Adipose tissue (tissue), 3 donors: ENCODE measurements around the gene PARD3. TPM values are rescaled to one million over a fixed set of nuclear protein-coding genes. Genes with fewer than 3 reads are reported as not detected.
"Not testable (repeated sequence)": the region's sequence is repeated elsewhere in the genome, so short reads cannot be mapped to it uniquely, and the experiment has no call there.

Experiments
- H3K27ac ChIP-seq: one replicate; pipeline ENCODE4 v1.5.1; 2013; ENCODE audit warnings: low read depth, low read length
- WGBS, 3 donors: extraction: QIAGEN DNeasy Blood & Tissue Kit; methylation state at CpG; one replicate each; pipeline ENCODE4 v1.1.7; 2013; 5-methylcytosine and 5-hydroxymethylcytosine counted together
- polyA plus RNA-seq, 3 donors: library from polyadenylated mRNA; stranded (reverse); fragments of 200-250 nt; gene quantifications; one replicate each; pipeline ENCODE4 v1.2.3, GENCODE V29; 2013
- donor health status: healthy with polysubstance abuse.
- donor health status: Bipolar disorder and iron deficiency.
- donor health status: healthy.

The PARD3 gene
- polyA plus RNA-seq, 3 donors = 11.2 to 20.6 (median 17.2) TPM

DNA sequence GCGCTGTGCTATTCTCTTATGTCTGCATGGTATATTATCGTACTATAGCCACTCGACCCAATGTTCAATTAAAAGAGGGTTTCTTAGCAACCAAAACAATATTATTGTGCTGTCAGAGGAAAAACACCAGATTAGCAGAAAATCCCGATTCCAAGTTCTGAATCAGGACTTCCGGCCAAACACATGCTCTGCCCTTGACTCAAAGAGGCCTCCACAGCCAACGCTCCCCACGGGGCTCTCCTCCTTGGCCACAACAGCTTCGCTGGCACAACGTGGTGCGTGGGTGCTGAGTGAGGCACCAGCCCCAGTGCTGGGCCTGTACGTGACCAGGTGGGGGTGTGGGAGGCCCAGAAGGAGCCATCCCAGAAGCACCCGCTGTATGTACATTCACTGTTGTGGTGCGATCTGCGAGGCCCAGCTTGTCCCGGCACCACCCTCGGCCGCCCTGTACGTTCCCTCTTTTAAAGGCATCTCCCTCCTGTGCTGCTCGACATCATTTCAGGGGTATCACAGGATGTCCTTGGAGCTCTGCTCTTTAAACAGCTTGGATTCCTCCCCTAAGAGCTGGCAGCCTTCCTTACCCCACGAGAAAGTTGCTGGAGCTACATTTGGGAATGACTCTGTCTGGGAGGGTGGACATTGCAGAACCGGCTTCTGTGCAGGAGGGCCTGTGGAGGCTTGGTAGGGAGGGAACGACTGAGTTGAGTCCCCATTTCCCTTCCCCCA, 736.2 kb downstream of the PARD3 start:
- H3K27ac ChIP-seq = no peak overlapping the region
- WGBS, 3 donors = 55 to 74% (median 61%) methylated on average over 22 of the region's 22 CpGs

DNA sequence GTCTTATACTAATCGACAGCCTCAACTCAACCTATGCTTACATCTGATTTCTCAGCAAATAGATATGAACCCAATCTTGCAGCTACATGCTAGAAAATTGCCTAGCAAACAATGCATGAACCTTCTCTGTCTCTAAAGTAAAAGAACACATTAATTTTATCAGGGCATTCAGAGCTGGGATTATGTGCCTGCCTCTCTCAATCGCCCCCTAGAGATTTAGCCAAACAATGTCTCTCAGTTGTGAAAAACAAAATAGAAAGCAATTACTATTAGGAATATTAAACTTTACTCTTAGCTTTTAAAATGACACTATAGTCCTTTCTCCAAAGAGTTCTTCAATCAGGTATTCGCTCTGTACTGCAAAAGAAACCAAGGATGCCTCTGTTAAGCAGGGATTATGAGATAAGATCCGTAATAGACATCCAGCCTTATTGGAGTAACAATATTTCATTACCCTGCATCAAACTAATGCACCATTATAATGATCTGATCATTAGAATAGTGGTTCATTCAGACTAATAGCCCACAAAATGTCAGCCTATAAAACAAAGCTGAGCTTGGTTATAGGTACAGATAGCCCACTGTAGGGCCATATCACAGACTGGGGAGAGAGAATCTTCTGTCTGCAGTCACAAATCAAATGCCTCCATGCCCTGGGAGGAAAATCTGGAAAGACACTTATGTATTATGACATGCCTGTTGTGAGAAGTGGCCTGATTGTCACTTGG, 736.9 kb downstream of the PARD3 start:
- H3K27ac ChIP-seq = no peak overlapping the region
- WGBS, 3 donors = 70 to 78% (median 72%) methylated on average over 4 of the region's 4 CpGs

DNA sequence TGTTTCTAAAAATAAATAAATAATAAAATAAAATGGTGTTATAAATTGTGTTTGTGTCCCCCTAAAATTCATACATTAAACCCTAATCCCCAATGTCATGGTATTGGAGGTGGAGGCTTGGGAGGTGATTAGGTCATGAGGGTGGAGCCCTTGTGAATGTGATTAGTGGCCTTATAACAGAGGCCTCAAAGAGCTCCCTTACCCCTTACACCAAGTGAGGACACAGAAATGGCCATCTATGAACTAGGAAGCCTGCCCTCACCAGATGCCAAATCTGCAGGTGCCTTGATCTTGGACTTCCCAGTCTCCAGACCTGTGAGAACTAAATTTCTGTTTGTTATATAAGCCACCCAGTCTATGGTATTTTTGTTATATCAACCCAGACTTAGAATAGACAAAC, 738.7 kb downstream of the PARD3 start:
- H3K27ac ChIP-seq = no peak overlapping the region

DNA sequence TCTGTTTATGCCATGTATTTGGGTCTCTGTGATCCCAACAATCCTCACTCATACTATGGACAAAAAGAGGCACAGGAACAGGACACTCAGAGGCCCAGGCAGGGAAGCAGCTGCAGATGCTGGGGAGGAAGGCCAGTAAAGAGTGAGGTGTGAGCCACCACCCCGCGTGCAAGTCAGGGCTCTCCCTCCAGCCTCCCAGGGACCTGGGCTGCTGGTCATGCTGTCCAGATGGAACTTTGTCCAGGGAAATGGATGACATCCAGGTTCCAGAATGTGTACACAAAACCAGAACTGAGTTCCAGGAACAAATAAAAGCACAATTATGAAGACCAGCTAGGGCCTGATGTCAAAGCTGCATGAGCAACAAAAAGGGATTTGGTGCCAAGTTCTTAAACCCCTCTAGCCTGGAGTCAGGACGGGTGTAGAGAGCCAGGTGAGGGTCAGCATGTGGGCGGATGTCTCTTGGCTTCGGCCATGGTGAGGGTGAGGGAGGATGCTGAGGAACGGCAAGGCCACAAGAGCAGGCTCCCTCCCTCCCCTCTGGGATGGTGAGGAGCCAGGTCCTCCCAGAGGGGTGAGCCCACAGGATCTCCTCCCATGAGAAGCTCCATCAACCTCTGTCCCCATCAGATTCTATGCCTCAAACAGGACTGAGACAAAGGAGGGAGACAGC, 739.7 kb downstream of the PARD3 start:
- H3K27ac ChIP-seq = no peak overlapping the region
- WGBS, 3 donors = 62 to 66% (median 63%) methylated on average over 6 of the region's 6 CpGs

DNA sequence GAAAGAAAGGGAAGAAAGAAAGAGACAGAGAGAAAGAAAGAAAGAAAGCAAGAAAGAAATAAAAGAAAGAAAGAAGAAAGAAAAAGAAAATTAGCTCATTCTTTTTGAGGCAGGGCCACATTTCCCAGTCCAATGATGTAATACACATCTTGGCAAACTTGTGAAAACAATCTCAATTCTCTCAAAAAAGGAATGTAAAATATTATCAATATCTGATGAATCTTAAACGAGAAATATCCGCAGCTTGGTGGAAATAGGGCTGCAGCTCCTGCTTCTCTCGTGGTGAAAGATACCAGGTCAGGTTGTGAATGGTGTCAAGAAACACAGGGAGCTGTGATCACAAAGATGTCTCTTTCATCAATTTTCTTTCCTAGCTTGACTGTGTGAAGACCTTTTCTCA, 741.0 kb downstream of the PARD3 start:
- no peak overlapping the region for H3K27ac ChIP-seq
- 73 to 88% (median 76%) methylated on average over 3 of the region's 3 CpGs for WGBS, 3 donors

DNA sequence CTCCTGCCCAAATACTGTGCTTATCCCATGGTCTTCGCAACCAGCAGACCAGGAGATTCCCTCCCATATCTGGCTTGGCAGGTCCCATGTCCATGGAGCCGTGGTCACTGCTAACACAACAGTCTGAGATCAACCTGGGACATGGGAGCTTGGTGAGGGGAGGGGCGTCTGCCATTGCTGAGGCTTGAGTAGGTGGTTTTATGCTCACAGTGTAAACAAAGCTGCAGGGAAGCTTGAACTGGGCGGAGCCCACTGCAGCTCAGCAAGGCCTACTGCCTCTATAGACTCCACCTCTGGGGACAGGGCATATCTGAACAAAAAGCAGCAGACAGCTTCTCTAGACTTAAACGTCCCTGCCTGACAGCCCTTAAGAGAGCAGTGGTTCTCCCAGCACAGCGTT, 747.4 kb downstream of the PARD3 start:
- 81 to 92% (median 91%) methylated on average over 6 of the region's 6 CpGs for WGBS, 3 donors
- not testable (repeated sequence) for H3K27ac ChIP-seq

DNA sequence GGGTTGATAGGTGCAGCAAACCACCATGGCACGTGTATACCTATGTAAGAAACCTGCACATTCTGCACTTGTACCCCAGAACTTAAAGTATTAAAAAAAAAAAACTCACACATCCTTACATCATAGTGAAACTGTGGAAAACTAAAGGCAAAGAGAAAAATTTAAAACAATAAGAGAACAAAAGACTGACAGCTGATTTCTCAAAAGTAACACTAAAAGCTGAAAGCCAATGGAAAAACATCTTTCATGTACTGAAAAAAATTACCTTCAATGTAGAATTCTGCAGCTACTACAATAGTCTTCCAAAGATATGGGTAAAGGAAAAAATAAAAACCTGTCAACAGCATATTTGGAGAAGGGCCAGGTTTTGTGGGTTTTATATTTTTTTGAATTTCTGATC, 751.5 kb downstream of the PARD3 start:
- H3K27ac ChIP-seq = no peak overlapping the region
- WGBS, 3 donors = 94 to 97% (median 95%) methylated on average over 1 of the region's 1 CpG

DNA sequence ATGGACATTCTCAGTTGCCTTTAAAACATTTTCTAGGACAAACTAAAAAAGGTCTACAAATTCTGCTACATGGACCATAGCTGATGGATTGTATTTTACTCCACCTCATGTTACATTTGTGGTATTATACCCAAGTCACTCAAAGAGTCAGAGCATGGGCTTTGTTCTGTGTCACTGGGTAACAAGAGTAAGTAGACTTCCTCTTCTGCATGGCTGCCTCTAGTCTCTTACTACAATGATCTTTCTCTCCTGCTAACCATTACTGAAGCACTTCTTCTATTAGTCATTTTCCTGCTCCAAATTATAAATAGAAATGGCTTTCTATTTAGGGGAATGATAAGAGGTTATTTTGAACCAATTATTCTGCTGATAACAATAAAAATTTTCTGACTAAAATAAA, 753.3 kb downstream of the PARD3 start:
- no peak overlapping the region for H3K27ac ChIP-seq
